Endothelial cell of umbilical vein (primary cell): ENCODE measurements around the gene KRTAP10-8.

Experiments used
- EZH2 ChIP-seq: IDR thresholded peaks from 2 replicates; pipeline ENCODE4 v1.6.1; 2012; ENCODE audit warnings: borderline replicate concordance, low read depth, mild to moderate bottlenecking, moderate library complexity, low read length, inconsistent platforms; ENCODE audit not compliant: severe bottlenecking
- FOS ChIP-seq: IDR thresholded peaks from 2 replicates; pipeline ENCODE4 v1.6.1; 2011; ENCODE audit warnings: mild to moderate bottlenecking, low read length, moderate library complexity, borderline replicate concordance; ENCODE audit not compliant: insufficient read depth

DNA sequence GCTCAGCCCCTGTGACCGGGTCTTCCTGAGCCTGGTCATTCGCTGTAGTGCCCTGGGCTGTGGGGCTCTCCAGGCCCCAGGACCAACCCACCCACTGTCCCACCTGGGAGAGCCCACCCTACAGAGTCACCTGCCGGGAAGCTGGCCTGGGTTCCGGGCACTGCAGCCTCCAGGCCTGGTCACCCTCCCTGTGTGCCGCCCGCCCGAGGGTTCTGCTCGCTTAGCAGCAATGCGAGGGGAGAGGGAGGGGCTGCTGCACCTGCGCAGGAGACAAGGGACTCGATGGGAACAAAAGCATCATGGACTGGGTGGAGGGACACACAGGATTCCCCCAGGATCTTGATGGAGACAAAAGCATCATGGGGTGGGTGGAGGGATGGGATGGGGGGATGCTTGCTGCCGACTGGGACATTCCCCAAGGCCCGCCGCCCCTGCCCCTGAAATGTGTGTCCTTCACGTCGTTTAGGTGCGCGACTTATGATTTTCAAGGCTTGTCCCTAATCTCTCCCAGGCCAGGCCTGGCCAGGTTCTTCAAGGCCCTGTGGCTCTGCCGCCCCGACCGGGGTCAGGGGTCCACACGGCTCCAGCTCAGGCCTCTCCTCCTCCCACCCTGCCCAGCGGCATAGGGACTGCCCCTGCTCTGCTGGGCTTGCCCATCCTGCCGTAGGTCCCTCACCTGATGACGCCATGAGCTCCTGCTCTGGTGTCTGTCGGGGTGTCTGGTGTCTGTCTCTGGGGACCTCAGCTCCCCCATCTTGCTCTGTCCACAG, 1.7 kb downstream of the KRTAP10-8 start:
- TF ChIP-seq EZH2 (no peak), FOS (no peak)
